HUDEP-2 (cell line): Measurements from ENCODE around the gene DHX57.

Experiments
- DNase-seq, 76 experiments: peaks; one replicate each; lab custom pipeline; 2025; ENCODE audit not compliant: unreplicated experiment in 76 of 76; lab: John Stamatoyannopoulos, UW

The DHX57 gene

GRCh38 chr2:38754506-38754905 lies 121.2 kb downstream of the DHX57 start:
- no peak for DNase-seq

DNA sequence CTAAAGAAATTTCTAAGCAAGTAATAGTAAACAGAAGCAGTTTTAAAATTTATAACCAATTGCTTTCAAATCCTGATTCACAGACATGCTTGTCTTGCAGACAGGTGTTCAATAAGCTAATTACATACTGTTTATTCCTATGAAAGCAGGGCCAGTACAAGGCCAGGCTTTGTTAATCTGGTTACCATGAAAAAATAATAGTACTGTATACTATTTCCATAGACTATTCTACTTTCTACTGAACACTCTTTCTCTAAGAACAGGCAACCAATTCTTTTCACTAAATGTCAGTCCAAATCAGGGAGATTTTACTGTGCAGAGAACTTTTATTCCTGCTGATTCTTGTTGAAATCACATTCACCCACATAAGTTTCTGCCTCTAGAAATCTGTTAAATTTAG lies 121.7 kb downstream of the DHX57 start:
- DNase-seq, result no peak

DNA sequence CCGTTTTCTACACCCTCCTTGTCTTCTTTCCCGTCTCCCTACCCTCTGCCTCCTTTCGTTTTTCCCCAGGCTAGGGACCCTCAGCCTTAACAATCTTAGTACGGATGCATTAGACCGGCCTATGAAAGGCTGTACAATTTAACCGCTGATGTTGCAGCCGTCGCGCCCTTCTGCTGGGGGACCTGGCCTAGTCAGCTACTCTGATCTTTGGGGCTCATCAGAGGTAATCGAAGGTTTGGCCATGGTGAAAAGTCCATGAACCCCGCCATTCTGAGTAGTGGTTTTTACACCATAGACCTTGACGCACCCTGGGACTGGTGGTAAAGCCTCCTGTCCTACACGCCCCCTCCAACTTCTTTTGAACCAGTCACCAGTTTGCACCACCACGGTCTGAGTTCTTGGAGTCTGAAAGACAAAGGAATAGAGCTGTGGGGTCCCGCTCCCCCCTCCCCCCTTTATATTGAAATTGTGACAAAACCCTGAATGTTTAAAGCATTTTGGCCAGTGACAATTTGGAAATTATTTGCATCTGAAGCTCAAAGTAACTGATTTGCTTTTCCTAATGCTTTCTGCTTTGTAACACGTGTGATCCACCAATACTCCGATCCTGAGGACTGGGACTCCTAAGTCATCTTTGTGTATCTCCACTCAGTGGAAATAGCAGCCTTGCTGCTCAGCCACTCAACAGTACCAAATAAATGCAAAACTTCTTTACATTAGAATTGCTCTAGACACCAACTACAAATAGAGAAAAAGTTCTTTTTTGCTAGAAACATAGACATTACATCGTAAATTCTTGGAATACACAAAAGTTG lies 123.9 kb downstream of the DHX57 start:
- peak in 6 of 76 experiments; percentile 17 to 60 (median 42) for DNase-seq

DNA sequence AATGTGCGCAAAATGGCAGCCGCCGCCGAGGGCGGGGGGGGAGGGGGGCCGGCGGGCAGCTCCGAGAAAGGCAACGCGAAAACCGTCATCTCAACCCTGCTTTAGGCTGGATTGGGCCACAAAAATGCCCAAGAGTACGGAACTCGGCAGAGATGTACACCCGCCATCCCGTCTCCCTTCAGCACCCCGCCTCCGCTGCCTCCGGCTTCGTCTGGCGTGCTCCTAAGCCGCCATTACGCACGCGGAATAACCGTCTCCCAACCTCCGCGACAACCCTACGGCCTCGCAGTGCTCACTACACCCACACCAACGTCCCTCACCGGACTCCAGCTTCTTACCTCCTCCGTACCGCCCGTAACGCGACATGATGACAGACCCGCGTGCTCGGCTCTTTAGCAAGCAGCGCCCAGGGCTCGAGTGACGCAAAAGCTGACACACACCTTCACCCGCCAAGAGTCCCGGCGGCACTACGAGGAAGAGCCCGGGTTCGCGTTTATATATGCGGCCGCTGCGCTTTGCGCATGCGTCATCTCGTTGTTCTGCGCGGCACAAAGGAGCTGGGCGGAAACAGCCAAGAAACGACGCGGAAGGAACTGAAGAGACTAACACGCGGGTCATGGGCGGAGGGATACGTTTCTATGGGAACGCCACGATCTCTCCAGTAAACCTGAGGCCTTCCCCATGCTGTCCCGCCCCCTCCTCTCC lies 124.7 kb downstream of the DHX57 start, which contains the start of gene SRSF7:
Gene SRSF7 (minus strand): TSS at position 471 of the 705 bp plus-strand sequence. CDS start 105 bp downstream, at position 366.
- peak; percentile 26 to 98 (median 94) for DNase-seq

- peak in 40 of 76 experiments; percentile 3 to 55 (median 28) for DNase-seq
Observed at GRCh38 chr2:38750011-38750890, 125.5 kb downstream of the DHX57 start.

DNA sequence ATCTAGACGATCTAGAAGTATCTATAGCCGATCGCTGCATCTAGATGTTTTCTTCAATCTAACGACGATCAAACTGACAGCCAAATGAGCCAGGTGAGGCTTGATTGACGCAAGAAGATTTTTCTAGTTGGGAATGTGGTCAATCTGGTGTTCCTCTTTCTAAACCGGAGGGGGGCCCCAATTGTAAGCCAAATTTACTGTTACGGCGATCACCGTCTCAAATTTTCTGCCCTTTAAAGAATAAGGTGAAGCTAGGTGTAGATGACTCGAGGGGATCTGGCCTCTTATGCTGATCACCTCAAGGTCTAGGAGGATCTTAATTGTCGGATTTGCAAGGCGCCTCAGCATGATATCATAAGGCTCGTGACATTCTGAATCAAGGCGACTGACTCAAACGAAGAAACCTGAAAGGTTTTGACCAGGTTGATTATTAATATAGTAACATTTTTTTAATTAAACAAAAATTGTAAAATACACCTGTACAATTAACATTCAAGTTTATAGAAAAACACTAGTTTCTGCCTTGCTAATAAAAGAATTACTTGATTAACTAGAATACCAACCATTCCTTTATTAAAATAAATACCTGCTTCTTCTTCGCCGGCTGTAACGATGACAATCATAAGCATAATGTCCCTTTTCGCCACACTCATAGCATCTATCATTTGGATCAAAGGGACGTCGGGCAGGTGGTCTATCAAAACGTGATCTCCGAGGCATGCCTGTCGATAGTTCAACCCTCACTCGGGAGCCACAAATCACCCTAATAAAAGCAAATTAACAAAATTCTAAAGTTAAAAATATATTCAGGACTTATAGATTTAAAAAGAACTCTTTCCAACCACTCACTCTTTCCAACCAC lies 126.6 kb downstream of the DHX57 start:
- DNase-seq, result no peak

- DNase-seq, result no peak
Observed at GRCh38 chr2:38748391-38748790, 127.3 kb downstream of the DHX57 start.

GRCh38 chr2:38747819-38748218 lies 127.9 kb downstream of the DHX57 start:
- no peak for DNase-seq
